ENCODE measurements around the gene MBP. TPM values are rescaled to one million over a fixed set of nuclear protein-coding genes. Genes with fewer than 3 reads are reported as not detected.

The MBP gene
- total and polyA plus RNA-seq, 2 donors from 2014 or later, result 15.1 to 61.2 TPM

GRCh38 chr18:76984193-76985155, 148.1 kb downstream of the MBP start:
- no peak for TF ChIP-seq CTCF (IDR thresholded peaks at IDR 0.05; ENCODE audit: borderline replicate concordance, extremely low read depth, insufficient read depth)
- DNase-seq, result peak in 3 of 5 donors; percentile 9 to 72 (median 47)
- H3K36me3 ChIP-seq (ENCODE audit: control insufficient read depth in 2 of 3, insufficient read depth in 3 of 3, low read length in 3 of 3), result no peaks in the 10 kb centered on the region
- no peaks in the 10 kb centered on the region for H3K27me3 ChIP-seq (ENCODE audit: control insufficient read depth, insufficient read depth, low read length)
- no peak overlapping the region for H3K4me3 ChIP-seq (ENCODE audit: low read length in 3 of 3)
- no peak overlapping the region for H3K27ac ChIP-seq (ENCODE audit: low read depth in 2 of 2, low read length in 2 of 2)
- H3K9me3 ChIP-seq (ENCODE audit: control insufficient read depth in 2 of 3, insufficient read depth in 1 of 3, low read length in 3 of 3), result no peaks in the 10 kb centered on the region
- no peak for FAIRE-seq
- intact Hi-C loops (cut with DNase I), result no loop called here
- H3K9ac ChIP-seq (ENCODE audit: low read length in 3 of 3), result no peak overlapping the region
- peaks cover 0 to 6% (median 0%) of the 10 kb centered on the region in 3 donors for H3K4me1 ChIP-seq (ENCODE audit: control insufficient read depth in 2 of 3, insufficient read depth in 2 of 3, low read depth in 1 of 3, low read length in 3 of 3)

GRCh38 chr18:76983613-76984051, 149.0 kb downstream of the MBP start:
- peaks cover 0 to 6% (median 0%) of the 10 kb centered on the region in 3 donors for H3K4me1 ChIP-seq (ENCODE audit: control insufficient read depth in 2 of 3, insufficient read depth in 2 of 3, low read depth in 1 of 3, low read length in 3 of 3)
- H3K9ac ChIP-seq (ENCODE audit: low read length in 3 of 3), result no peak overlapping the region
- intact Hi-C loops (cut with DNase I), result no loop called here
- no peak for FAIRE-seq
- peak in 1 of 5 donors; percentile 49 for DNase-seq
- H3K9me3 ChIP-seq (ENCODE audit: control insufficient read depth in 2 of 3, insufficient read depth in 1 of 3, low read length in 3 of 3), result no peaks in the 10 kb centered on the region
- no peak overlapping the region for H3K27ac ChIP-seq (ENCODE audit: low read depth in 2 of 2, low read length in 2 of 2)
- H3K4me3 ChIP-seq (ENCODE audit: low read length in 3 of 3), result no peak overlapping the region
- H3K36me3 ChIP-seq (ENCODE audit: control insufficient read depth in 2 of 3, insufficient read depth in 3 of 3, low read length in 3 of 3), result no peaks in the 10 kb centered on the region
- H3K27me3 ChIP-seq (ENCODE audit: control insufficient read depth, insufficient read depth, low read length), result no peaks in the 10 kb centered on the region
- no peak for TF ChIP-seq CTCF (IDR thresholded peaks at IDR 0.05; ENCODE audit: borderline replicate concordance, extremely low read depth, insufficient read depth)

GRCh38 chr18:76982841-76983583, 149.6 kb downstream of the MBP start:
- H3K36me3 ChIP-seq (ENCODE audit: control insufficient read depth in 2 of 3, insufficient read depth in 3 of 3, low read length in 3 of 3), result no peaks in the 10 kb centered on the region
- no peak overlapping the region for H3K9ac ChIP-seq (ENCODE audit: low read length in 3 of 3)
- H3K4me1 ChIP-seq (ENCODE audit: control insufficient read depth in 2 of 3, insufficient read depth in 2 of 3, low read depth in 1 of 3, low read length in 3 of 3), result peaks cover 0 to 6% (median 0%) of the 10 kb centered on the region in 3 donors
- H3K27ac ChIP-seq (ENCODE audit: low read depth in 2 of 2, low read length in 2 of 2), result no peak overlapping the region
- no peak overlapping the region for H3K4me3 ChIP-seq (ENCODE audit: low read length in 3 of 3)
- DNase-seq (peak; percentile 88 to 92 (median 90)), FAIRE-seq (no peak)
- no peaks in the 10 kb centered on the region for H3K9me3 ChIP-seq (ENCODE audit: control insufficient read depth in 2 of 3, insufficient read depth in 1 of 3, low read length in 3 of 3)
- no peaks in the 10 kb centered on the region for H3K27me3 ChIP-seq (ENCODE audit: control insufficient read depth, insufficient read depth, low read length)
- intact Hi-C loops (cut with DNase I), result no loop called here
- peak; percentile 87 for TF ChIP-seq CTCF (IDR thresholded peaks at IDR 0.05; ENCODE audit: borderline replicate concordance, extremely low read depth, insufficient read depth)
